GM12801 (cell line): Measurements from ENCODE around the gene SAMD7.

Experiments used
- TF ChIP-seq, protein P1 (sequence below): IDR thresholded peaks from one replicate; pipeline ENCODE4 v1.5.1; 2011; ENCODE audit warnings: control low read depth; ENCODE audit not compliant: insufficient read length; ENCODE audit errors: extremely low read depth

SAMD7 gene

DNA sequence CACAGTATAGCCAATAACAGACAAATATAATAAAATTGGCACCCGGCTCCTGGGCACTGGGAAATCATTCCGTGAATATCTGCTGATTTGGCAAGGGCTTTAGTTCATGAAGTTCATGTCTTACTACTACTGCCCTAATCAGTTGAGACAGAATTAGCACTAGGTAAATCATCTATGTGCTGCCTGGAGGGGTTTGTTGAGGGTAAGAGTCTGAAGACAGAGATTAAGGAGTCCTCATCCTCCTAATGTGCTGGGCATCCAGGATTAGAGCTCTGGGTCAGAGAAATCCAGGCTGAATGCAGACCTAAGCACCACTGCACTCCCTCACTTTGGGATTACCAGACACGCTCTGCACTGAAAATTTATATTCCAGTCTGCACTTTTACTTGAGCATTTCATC, 2.0 kb downstream of the SAMD7 start:
- TF ChIP-seq, protein P1, sequence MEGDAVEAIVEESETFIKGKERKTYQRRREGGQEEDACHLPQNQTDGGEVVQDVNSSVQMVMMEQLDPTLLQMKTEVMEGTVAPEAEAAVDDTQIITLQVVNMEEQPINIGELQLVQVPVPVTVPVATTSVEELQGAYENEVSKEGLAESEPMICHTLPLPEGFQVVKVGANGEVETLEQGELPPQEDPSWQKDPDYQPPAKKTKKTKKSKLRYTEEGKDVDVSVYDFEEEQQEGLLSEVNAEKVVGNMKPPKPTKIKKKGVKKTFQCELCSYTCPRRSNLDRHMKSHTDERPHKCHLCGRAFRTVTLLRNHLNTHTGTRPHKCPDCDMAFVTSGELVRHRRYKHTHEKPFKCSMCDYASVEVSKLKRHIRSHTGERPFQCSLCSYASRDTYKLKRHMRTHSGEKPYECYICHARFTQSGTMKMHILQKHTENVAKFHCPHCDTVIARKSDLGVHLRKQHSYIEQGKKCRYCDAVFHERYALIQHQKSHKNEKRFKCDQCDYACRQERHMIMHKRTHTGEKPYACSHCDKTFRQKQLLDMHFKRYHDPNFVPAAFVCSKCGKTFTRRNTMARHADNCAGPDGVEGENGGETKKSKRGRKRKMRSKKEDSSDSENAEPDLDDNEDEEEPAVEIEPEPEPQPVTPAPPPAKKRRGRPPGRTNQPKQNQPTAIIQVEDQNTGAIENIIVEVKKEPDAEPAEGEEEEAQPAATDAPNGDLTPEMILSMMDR: no peak

DNA sequence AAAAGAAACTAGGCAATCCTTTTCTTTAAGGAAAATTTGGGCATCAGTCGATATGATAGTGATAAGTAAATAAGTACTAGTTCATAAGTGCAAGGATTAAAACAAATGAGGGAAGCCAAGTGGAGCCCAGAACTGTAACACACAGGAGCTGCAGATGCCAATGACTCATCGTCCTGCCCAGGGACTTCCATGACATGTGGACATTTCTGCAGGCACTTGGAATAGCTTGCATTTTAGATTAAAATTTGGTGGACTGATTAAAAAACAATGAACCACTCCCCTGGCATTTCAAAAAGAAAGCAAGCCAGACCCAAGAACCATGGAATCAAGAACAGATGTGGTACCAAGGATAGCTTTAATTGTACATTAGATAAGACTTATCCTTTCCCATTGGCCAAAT, 2.9 kb downstream of the SAMD7 start:
- TF ChIP-seq, protein P1: no peak

DNA sequence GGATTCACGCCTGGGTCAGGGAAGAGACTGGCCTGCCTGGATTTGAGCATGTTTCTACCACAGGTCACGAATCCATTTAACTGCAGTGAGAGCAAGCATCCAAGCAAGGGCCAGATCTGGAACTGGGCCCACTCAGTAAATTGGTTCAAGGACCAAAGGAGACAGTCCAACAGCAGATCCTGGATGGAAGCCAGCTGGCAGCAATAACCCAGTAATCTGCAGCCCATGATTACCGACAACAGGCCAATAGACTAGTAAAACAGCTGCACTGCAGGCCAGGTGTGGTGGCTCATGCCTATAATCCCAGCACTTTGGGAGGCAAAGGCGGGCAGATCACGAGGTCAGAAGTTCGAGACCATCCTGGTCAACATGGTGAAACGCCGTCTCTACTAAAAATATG, 11.8 kb downstream of the SAMD7 start:
- TF ChIP-seq, protein P1: no peak

DNA sequence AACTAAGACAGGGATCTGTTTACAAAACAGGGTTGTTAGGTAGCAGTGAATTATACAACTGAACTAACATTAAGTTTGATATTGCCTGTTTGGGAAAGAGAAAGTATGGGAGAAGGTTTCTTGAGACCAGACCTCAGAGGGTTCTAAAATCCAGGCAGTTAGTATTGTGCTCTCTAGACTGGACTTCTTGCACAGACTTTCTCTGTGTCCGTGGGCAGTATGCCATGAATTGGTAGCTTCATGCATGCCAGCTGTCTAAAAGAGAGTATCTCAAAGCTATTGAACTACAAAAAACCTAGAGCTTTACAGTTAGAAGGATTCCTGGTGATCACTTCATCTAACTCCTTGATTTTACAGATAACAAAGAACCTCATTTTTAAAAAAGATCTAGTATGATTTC, 12.5 kb downstream of the SAMD7 start:
- TF ChIP-seq, protein P1: no peak

DNA sequence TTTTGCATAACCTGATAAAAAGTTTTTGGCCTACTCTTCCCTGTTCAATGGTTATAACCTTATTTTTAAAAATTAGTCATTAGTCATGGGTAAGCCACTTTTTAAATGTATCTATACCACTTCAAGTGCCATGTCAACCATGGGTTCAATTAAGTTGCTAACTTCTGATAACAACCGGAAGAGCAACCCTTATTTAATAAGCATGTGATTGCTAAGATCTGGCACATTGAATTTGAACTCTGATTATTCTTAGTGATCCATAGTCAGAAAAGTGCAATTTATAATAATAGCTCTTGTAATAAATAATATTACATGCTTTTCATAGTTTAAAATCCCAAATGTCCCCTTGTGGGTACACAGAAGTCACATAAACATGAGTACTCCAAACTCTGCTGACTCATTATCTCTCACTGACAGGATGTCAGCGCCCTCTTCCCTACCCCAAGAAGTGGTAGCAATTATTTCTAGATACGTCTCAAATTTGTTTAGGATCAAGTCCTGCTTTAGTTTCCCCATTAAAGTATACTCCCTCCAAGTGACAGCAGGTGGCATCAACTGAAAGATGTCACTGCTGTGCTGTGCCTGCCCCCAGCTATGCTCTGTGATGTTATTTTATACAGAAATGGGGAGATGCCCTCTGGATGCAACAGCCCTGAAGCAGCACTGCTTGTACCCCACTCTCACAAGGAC, 18.6 kb downstream of the SAMD7 start:
- TF ChIP-seq, protein P1: no peak

DNA sequence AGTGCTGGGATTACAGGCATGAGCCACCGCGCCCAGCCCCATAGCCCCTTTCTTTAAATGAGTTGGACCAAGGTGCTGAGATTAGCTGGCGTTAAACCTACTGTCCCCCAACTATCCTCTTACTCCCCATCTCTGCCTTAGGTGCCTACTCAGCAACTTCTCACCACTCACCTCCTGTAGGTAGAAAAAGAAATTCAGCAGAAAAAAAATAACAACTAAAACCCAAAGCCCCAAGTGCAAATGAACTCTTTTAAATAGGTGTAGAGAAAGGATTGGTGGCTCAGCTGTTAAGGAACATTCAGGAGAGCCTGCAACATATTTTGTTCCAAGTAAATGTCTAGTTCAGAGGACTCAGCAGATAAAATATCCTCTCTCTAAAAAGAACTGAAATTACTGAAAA, 19.5 kb downstream of the SAMD7 start:
- TF ChIP-seq, protein P1: no peak

DNA sequence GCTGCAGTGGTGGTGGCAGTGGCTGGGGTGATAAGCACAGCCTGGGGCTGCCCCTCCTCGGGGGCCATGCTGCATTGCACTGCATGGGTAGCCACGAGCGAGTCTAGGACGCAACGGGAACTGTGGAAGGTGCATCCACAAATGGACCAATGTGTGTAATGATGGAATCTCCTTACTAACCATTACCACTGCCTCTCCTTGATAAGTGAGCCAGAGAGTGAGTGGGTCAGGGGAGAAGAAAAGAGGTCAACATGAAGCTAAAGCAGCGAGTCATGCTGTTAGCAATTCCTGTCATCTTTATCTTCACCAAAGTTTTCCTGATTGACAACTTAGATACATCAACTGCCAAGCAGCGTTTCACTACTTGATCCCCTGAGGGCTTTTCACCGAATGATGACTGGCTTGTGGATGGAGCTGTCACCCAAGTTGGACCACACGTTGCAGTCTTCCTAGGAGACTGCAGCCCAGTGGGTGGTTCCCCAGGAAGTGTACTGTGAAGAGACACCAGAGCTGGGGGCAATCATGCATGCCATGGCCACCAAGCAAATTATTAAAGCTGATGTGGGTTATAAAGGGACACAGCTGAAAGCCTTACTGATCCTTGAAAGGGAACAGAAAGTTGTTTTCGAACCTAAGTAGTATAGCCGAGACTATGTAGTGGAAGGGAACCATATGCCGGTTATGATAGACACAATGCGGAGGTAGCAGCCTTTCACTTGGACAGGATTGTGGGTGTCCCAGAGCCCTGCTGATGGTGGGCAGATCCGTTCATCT, 20.6 kb downstream of the SAMD7 start:
- TF ChIP-seq, protein P1: no peak
